ENCODE results near the gene FUBP1. TPM values are rescaled to one million over a fixed set of nuclear protein-coding genes. Genes with fewer than 3 reads are reported as not detected.
A peak's percentile ranks its signal among the peaks of the same experiment; 100 is the strongest.
"Not testable (repeated sequence)": the region's sequence is repeated elsewhere in the genome, so short reads cannot be mapped to it uniquely, and the experiment has no call there.

Gene FUBP1
- total RNA-seq, 2 donors from 2014 or later = 54.3 to 78.5 TPM

- ATAC-seq (no peak), DNase-seq (no peak)
- intact Hi-C loops (cut with DNase I) = no loop called here
These were observed 23.2 kb downstream of the FUBP1 start for GRCh38 chr1:77955709-77956108.

DNA sequence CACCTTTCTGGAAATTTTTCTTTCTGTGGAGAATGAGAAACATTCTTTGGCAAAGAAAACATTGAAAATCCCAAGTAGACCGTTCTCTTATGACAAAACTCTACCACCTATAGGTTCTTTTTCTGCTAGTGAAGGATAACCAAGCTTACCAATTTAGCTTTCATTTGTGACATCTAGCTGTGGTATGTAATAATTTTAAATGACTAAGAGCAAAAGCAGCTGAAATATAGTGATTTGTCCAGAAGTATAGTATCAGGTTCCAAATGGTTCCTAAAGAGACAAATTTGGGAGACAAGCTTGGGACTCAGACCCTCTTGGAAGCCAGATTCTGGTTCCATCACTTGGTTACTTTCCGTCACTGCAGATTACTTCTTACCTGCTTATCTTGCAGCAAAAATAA lies 24.4 kb downstream of the FUBP1 start:
- ATAC-seq (no peak), DNase-seq (no peak)
- intact Hi-C loops (cut with DNase I) = no loop called here

DNA sequence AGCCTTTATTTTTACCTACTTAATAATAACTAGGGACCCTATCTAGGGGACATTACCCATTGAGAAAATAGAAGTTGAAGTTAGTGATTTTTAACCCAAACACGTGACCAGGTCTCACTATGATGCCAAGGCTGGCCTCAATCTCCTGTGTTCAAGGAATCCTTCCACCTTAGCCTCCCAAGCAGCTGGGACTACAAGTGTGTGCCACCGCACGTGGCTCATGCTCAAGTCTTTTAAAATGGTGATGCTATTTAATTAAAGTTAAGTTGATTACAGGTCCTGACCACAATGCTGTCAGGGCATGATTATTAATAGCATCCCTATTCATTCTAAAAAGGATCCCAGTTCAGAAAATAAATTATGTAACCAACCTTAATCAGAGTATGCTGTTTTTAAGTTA lies 25.0 kb downstream of the FUBP1 start:
- no peak for ATAC-seq
- DNase-seq = no peak
- intact Hi-C loops (cut with DNase I) = no loop called here

DNA sequence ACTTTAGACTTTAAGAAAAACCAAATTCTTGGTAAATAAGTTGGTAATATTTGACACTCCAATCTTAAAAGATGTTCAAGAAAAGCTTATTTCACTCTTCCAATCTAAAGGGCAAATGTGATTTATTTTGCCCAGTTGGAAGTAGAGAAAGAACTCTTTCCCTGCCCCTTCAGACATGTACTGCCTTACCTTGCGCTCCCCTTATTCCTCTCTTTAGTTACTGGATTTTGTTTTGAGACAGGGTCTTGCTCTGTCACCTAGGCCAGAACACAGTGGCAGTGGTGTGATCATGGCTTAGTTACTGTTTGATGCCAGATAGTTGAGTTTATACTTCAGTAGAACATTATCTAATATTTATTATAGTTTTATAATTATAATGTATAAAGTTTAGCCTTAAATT lies 27.5 kb downstream of the FUBP1 start:
- DNase-seq (no peak), ATAC-seq (no peak)
- intact Hi-C loops (cut with DNase I) = no loop called here

- intact Hi-C loops (cut with DNase I) = no loop called here
- ATAC-seq (no peak), DNase-seq (no peak)
These were observed 28.0 kb downstream of the FUBP1 start for GRCh38 chr1:77950873-77951272.

- DNase-seq = no peak
- peak in 1 of 2 donors; percentile 62 for ATAC-seq
These were observed 29.9 kb downstream of the FUBP1 start for GRCh38 chr1:77948841-77949424.

GRCh38 chr1:77945345-77945744 lies 33.5 kb downstream of the FUBP1 start:
- intact Hi-C loops (cut with DNase I) = no loop called here
- ATAC-seq (no peak), DNase-seq (no peak)

More at GRCh38 chr1:77948841-77949424, 29.9 kb downstream of the FUBP1 start:
- intact Hi-C loops (cut with DNase I) = no loop called here

DNA sequence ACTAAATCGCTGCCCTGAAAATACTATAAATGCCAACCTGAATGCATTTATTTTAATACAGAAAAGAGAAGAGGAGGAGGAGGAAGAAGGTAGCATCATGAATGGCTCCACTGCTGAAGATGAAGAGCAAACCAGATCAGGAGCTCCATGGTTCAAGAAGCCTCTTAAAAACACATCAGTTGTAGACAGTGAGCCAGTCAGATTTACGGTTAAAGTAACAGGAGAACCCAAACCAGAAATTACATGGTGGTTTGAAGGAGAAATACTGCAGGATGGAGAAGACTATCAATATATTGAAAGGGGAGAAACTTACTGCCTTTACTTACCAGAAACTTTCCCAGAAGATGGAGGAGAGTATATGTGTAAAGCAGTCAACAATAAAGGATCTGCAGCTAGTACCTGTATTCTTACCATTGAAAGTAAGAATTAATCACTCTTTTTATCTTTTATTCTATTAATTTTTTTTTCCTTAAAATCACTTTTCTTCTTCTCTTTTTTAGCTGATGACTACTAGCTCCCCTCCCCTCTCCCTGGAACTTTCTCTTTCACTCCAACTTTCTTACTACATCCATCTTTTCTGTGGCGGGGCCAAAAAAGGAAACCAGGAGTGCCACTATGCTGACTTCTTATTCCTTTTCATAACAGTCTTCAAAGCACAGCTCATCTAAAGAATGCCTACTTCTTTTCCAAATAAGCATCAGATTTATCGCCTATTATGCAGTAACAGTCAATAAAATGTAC lies 36.3 kb downstream of the FUBP1 start:
- ATAC-seq (no peak), DNase-seq (no peak)
- intact Hi-C loops (cut with DNase I) = no loop called here

DNA sequence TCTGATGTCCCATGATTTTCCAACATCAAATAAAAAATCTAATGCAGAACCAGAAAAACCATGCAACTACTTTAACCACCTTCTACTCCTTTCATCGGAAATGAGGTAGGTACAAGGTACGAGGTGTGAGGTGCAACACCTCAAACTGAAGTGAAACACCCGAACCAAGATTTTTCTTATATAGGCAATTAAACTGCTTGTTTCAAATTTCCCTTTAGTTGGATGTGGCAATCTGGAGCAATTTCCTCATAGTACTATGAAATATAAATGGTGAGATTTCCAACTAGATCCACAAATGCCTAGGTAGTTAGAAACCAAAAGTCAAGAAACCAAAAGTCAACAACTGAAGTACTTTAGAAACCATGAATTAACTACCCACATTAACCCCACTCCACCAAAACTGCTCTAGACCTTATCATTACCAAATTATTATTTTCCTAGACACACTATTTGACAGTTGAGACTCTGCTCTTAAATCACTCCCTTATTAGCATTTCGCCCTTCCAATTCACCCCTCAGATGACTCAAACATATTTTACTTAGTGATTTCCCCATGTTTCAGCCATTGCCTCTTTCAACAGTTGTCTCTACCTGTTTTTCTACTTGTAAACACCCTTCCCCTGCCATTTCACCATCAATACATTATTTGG lies 37.8 kb downstream of the FUBP1 start:
- no peak for DNase-seq
- intact Hi-C loops (cut with DNase I) = no loop called here
- ATAC-seq = no peak

- intact Hi-C loops (cut with DNase I) = loop anchor here in 1 of 2 donors (10.0 kb wide), 1 partner anchor 224 kb away; no protein-coding TSS in a partner anchor
- ATAC-seq (no peak), DNase-seq (no peak)
These were observed 40.2 kb downstream of the FUBP1 start for GRCh38 chr1:77938651-77939050.

DNA sequence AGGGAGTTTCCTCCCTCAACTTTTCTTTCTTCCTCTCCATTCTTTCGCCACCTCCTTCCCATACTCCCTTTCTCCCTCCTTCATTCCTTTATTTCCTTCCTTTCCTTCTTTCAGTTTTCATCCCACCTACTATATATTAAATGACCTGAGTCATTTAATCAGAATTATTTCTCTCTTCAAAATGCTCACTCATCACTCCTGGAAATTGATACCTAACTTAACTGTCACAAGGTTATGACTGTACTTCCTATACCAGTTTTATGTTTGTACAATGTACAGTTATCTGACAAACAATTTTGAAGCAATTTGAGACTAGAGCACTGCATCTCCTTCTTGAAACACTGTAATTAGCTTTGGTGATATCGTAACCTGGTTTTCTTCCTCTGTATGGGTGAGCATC lies 49.1 kb downstream of the FUBP1 start:
- ATAC-seq = no peak
- intact Hi-C loops (cut with DNase I) = loop anchor here in 1 of 2 donors (10.0 kb wide), 1 partner anchor 215 kb away; no protein-coding TSS in a partner anchor
- DNase-seq = no peak

DNA sequence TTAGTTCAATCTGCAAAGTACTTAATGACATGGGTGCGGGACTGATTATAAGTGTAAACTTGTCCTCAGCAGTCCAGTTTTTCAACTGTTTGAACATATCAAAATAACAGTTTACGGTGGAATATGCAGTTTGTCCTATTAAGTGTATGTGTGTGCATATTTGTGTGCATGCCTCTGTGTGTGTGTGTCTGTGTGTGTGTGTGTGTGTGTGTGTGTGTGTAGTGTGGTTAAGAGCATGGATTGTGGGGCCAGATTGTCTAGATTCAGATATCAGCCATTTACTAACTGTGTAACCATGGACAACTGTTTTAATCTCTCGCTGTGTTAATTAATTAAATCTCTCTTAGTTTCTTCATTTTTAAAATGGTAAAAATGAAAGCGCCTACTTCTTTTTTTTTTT lies 51.5 kb downstream of the FUBP1 start:
- ATAC-seq = no peak
- intact Hi-C loops (cut with DNase I) = no loop called here
- no peak for DNase-seq

DNA sequence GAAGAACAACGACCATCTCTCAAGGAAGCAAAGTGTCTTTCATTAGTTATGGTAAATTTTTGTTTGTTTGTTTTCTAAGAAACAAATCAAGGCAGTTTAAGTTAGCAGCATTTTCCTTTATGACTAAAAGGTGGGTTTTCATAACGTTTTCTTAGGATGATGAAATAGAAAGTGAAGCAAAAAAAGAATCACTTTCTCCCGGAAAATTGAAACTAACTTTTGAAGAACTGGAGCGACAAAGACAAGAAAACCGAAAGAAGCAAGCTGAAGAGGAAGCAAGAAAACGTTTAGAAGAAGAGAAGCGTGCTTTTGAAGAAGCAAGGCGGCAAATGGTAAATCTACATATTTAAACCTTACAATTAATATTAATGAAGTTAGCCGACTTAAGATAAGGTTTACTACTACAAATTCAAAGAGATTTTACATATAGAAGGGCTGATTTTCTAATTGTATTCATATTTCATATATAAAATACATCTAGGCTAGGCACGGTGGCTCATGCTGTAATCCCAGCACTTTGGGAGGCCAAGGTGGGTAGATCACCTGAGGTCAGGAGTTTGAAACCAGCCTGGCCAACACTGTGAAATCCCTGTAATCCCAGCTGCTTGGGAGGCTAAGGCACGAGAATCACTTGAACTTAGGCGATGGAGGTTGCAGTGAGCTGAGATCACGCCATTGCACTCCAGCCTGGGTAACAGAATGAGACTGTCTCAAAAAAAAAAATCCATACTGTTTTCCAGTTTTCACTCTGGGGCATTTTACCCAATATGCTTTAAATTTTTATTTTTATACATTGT lies 52.1 kb downstream of the FUBP1 start:
- DNase-seq (no peak), ATAC-seq (no peak)
- intact Hi-C loops (cut with DNase I) = no loop called here

DNA sequence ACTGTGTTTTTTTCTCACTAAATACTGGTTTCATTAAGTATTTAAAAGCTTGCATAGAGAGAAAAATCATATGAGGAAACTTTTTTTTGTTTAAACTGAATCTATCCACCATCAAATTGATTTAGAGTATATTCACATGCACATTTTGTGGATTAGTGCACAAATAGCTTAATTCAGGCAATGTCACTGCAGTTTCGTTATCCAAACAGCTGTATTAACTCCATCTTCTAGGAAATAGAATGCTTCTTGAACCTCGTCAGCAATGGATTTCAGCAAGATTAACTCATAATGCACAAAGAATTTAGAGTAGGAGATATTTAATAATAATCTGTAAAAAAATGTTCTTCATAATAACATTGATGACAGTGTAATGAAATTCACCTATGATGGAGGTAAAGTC lies 52.9 kb downstream of the FUBP1 start:
- intact Hi-C loops (cut with DNase I) = no loop called here
- DNase-seq = no peak
- no peak for ATAC-seq

- intact Hi-C loops (cut with DNase I) = no loop called here
- ATAC-seq = no peak
- no peak for DNase-seq
These were observed 53.4 kb downstream of the FUBP1 start for GRCh38 chr1:77925518-77925917.

GRCh38 chr1:77918918-77919317 lies 60.0 kb downstream of the FUBP1 start:
- ATAC-seq; intact Hi-C loops (cut with DNase I); DNase-seq: not testable (repeated sequence)

DNA sequence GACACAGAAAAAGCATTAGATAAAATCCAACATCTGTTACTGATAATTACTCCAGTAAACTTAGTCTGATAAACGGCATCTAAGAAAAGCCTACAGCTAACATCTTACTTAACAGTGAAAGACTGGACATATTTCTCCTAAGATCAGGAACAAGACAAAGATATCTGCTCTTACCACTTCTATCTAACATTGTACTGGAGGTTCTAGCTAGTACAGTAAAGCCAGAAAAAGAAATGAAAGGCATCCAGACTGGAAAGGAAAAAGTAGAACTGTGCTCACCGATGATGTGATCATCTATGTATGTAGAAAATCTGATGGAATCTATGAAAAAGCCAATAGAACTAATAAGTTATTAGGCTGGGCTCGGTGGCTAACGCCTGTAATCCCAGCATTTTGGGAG lies 68.8 kb downstream of the FUBP1 start:
- intact Hi-C loops (cut with DNase I) = no loop called here
- ATAC-seq (no peak), DNase-seq (no peak)

DNA sequence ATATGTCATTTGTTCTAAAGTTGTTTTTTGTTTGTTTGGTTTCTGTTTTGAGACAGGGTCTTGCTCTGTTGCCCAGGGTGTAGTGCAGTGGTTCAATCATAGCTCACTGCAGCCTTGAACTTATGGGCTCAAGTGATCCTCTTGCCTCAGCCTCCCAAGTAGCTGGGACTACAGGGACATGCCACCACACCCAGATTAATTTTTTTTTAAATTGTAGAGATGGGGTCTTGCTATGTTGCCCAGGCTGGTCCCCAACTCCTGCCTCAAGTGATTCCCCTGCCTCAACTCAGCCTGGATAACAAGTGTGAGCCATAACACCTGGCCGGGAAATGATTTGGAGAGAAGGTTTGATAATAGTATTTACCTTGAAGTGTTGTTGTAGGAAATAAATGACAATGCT lies 72.2 kb downstream of the FUBP1 start:
- no peak for DNase-seq
- intact Hi-C loops (cut with DNase I) = no loop called here
- no peak for ATAC-seq

GRCh38 chr1:77906019-77906545 lies 72.8 kb downstream of the FUBP1 start:
- intact Hi-C loops (cut with DNase I) = no loop called here
- ATAC-seq = no peak

More at GRCh38 chr1:77906019-77906545, 72.8 kb downstream of the FUBP1 start:
- DNase-seq = no peak
